Natural killer cell (primary cell): ENCODE results near the gene UNK. TPM values are rescaled to one million over a fixed set of nuclear protein-coding genes. Genes with fewer than 3 reads are reported as not detected.

Experiments used
- ATAC-seq, 3 donors: fragments of 150-1000 bp in 2 of 3; fragments of 200-7000 bp in 1 of 3; cut with Tn5 transposase; 1 replicate in 1 of 3; 2 replicates in 2 of 3; pipeline ENCODE4 v1.10.0; 2021; ENCODE audit warnings: mild to moderate bottlenecking in 2 of 3, moderate library complexity in 2 of 3
- DNase-seq, 2 donors: peaks; one replicate each; pipeline versions ENCODE4 v3.0.0 to v3.0.0-alpha.2; 2013 to 2021; ENCODE audit warnings: mixed read lengths in 1 of 2
- H3K27ac ChIP-seq: one replicate; pipeline ENCODE4 v1.5.1; 2013; ENCODE audit warnings: mild to moderate bottlenecking, low read length
- H3K27me3 ChIP-seq: one replicate; pipeline ENCODE4 v1.6.1; 2013; ENCODE audit warnings: low read length; ENCODE audit not compliant: control insufficient read depth, insufficient read depth
- H3K36me3 ChIP-seq: one replicate; pipeline ENCODE4 v1.6.1; 2013; ENCODE audit warnings: low read length; ENCODE audit not compliant: control insufficient read depth, insufficient read depth
- H3K4me1 ChIP-seq: one replicate; pipeline ENCODE4 v1.6.1; 2013; ENCODE audit warnings: low read length; ENCODE audit not compliant: control insufficient read depth, insufficient read depth
- H3K4me3 ChIP-seq: one replicate; pipeline ENCODE4 v1.5.1; 2013; ENCODE audit warnings: low read length
- H3K9me3 ChIP-seq: one replicate; pipeline ENCODE4 v1.6.1; 2013; ENCODE audit warnings: low read length; ENCODE audit not compliant: control insufficient read depth, insufficient read depth
- H3K27ac Mint-ChIP-seq, 2 donors: one replicate each; pipeline ENCODE4 v1.8.0; 2022; ENCODE audit warnings: mild to moderate bottlenecking in 2 of 2, mixed read lengths in 2 of 2, moderate library complexity in 1 of 2
- H3K27me3 Mint-ChIP-seq, 2 donors: one replicate each; pipeline ENCODE4 v1.8.0; 2022; ENCODE audit warnings: low read depth in 2 of 2, mixed read lengths in 2 of 2
- H3K36me3 Mint-ChIP-seq: one replicate; pipeline ENCODE4 v1.8.0; 2022; ENCODE audit warnings: mixed read lengths
- H3K4me1 Mint-ChIP-seq, 2 donors: one replicate each; pipeline ENCODE4 v1.8.0; 2022; ENCODE audit warnings: mixed read lengths in 2 of 2
- H3K4me3 Mint-ChIP-seq: one replicate; pipeline ENCODE4 v1.8.0; 2022; ENCODE audit warnings: mild to moderate bottlenecking, moderate library complexity, mixed read lengths
- H3K9me3 Mint-ChIP-seq, 2 donors: one replicate each; pipeline ENCODE4 v1.8.0; 2022; ENCODE audit warnings: mixed read lengths in 2 of 2
- WGBS: methylation state at CpG from one replicate; pipeline ENCODE4 v1.1.7; 2013; ENCODE audit warnings: missing lambda C conversion rate; ENCODE audit not compliant: insufficient coverage; 5-methylcytosine and 5-hydroxymethylcytosine counted together
- intact Hi-C: fragments of 100-400 bp; cut with micrococcal nuclease; formaldehyde crosslinking; loops from one replicate; pipeline ENCODE4 v1.14.2; 2022
- total RNA-seq, 4 donors: library from RNA; stranded (reverse); fragments of 120-200 nt in 1 of 4; gene quantifications; one replicate each; pipeline versions ENCODE4 v1.2.3 to v1.2.4, GENCODE V29; 2013 to 2022
- TF ChIP-seq, protein P1 (sequence below): fragments of 200-600 bp; IDR thresholded peaks from one replicate; pipeline ENCODE4 v1.8.0; 2022; ENCODE audit warnings: antibody characterized with exemption

UNK gene
- total RNA-seq, 3 donors from 2014 or later (not counting 1 experiment from before 2014, with no cell fraction given): 44.2 to 51.3 (median 44.5) TPM

- Histone ChIP-seq H3K27me3 (no peaks in the 10 kb centered on the region), H3K27ac (no peak overlapping the region), H3K9me3 (no peaks in the 10 kb centered on the region), H3K4me1 (no peaks in the 10 kb centered on the region), H3K36me3 (peaks cover 72% of the 10 kb centered on the region), H3K4me3 (no peak overlapping the region)
- ATAC-seq (no peak), DNase-seq (no peak)
- no peaks in the 10 kb centered on the region for H3K9me3 Mint-ChIP-seq
- no peaks in the 10 kb centered on the region for H3K36me3 Mint-ChIP-seq
- H3K4me3 Mint-ChIP-seq: no peak overlapping the region
- H3K27me3 Mint-ChIP-seq: no peaks in the 10 kb centered on the region
- WGBS: 82% methylated on average over 6 of the region's 6 CpGs
- TF ChIP-seq, protein P1, sequence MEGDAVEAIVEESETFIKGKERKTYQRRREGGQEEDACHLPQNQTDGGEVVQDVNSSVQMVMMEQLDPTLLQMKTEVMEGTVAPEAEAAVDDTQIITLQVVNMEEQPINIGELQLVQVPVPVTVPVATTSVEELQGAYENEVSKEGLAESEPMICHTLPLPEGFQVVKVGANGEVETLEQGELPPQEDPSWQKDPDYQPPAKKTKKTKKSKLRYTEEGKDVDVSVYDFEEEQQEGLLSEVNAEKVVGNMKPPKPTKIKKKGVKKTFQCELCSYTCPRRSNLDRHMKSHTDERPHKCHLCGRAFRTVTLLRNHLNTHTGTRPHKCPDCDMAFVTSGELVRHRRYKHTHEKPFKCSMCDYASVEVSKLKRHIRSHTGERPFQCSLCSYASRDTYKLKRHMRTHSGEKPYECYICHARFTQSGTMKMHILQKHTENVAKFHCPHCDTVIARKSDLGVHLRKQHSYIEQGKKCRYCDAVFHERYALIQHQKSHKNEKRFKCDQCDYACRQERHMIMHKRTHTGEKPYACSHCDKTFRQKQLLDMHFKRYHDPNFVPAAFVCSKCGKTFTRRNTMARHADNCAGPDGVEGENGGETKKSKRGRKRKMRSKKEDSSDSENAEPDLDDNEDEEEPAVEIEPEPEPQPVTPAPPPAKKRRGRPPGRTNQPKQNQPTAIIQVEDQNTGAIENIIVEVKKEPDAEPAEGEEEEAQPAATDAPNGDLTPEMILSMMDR: no peak
- no peak overlapping the region for H3K27ac Mint-ChIP-seq
- intact Hi-C loops: no loop called here
- H3K4me1 Mint-ChIP-seq: no peaks in the 10 kb centered on the region
Measured at GRCh38 chr17:75814021-75814395, 29.4 kb downstream of the UNK start.

- DNase-seq: no peak
- no peaks in the 10 kb centered on the region for H3K9me3 Mint-ChIP-seq
- no peaks in the 10 kb centered on the region for H3K27me3 Mint-ChIP-seq
- H3K36me3 ChIP-seq: peaks cover 77% of the 10 kb centered on the region
- intact Hi-C loops: no loop called here
- H3K4me1 Mint-ChIP-seq: no peaks in the 10 kb centered on the region
- no peak overlapping the region for H3K27ac Mint-ChIP-seq
- H3K4me3 ChIP-seq: no peak overlapping the region
- WGBS: 97% methylated on average over 13 of the region's 13 CpGs
- no peaks in the 10 kb centered on the region for H3K27me3 ChIP-seq
- TF ChIP-seq, protein P1: no peak
- no peak overlapping the region for H3K27ac ChIP-seq
- H3K9me3 ChIP-seq: no peaks in the 10 kb centered on the region
- H3K4me1 ChIP-seq: no peaks in the 10 kb centered on the region
- H3K4me3 Mint-ChIP-seq: no peak overlapping the region
- no peaks in the 10 kb centered on the region for H3K36me3 Mint-ChIP-seq
- no peak for ATAC-seq
Measured at GRCh38 chr17:75814900-75815373, 30.3 kb downstream of the UNK start.

DNA sequence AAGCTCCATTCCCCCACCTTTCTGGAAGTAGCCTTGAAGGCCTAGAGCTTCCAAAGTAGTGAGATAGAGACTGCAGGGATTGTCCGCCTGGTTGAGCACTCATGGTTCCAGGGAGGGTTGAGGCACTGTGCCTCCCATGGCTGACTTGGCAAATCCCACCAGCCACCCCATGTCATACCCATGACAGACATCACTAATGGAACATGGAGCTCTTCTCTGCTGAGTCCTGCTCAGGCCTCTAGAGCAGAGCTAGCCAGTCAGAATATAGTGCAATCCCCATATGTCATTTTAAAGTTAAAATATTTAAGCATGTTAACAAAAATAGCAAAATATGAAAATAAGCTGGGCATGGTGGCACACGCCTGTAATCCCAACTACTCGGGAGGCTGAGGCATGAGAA is 30.8 kb downstream of the UNK start:
- ATAC-seq (no peak), DNase-seq (no peak)
- H3K4me3 Mint-ChIP-seq: no peak overlapping the region
- Histone ChIP-seq H3K36me3 (peaks cover 77% of the 10 kb centered on the region), H3K9me3 (no peaks in the 10 kb centered on the region), H3K4me1 (no peaks in the 10 kb centered on the region), H3K4me3 (no peak overlapping the region), H3K27me3 (no peaks in the 10 kb centered on the region), H3K27ac (no peak overlapping the region)
- H3K9me3 Mint-ChIP-seq: no peaks in the 10 kb centered on the region
- TF ChIP-seq, protein P1: no peak
- intact Hi-C loops: no loop called here
- H3K27me3 Mint-ChIP-seq: no peaks in the 10 kb centered on the region
- no peaks in the 10 kb centered on the region for H3K36me3 Mint-ChIP-seq
- no peak overlapping the region for H3K27ac Mint-ChIP-seq
- H3K4me1 Mint-ChIP-seq: no peaks in the 10 kb centered on the region
- 95% methylated on average over 3 of the region's 3 CpGs for WGBS

DNA sequence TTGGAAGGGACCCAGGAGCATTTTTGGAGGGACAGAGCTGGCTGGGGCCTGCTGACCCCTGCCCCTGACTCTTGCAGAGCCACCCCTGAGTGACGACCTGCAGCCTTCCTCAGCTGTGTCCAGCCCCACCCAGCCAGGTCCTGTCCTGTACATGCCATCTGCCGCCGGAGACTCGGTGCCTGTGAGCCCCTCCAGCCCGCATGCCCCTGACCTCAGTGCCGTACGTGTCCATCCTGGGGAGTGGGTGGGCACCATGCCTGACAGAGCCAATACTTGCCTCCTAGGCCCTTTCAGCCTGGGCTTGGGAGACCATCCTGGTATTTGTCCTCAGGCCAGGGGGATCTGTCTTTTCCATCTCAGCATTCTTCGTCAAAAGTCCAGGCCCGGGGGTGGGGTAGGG is 32.1 kb downstream of the UNK start:
- peaks cover 0 to 6% of the 10 kb centered on the region in 2 donors for H3K4me1 Mint-ChIP-seq
- DNase-seq: no peak
- no peaks in the 10 kb centered on the region for H3K27me3 Mint-ChIP-seq
- intact Hi-C loops: no loop called here
- H3K4me3 ChIP-seq: no peak overlapping the region
- 98% methylated on average over 9 of the region's 9 CpGs for whole genome bisulfite sequencing
- H3K36me3 ChIP-seq: peaks cover 84% of the 10 kb centered on the region
- TF ChIP-seq, protein P1: no peak
- no peak overlapping the region for H3K27ac ChIP-seq
- no peaks in the 10 kb centered on the region for H3K9me3 ChIP-seq
- no peaks in the 10 kb centered on the region for H3K9me3 Mint-ChIP-seq
- H3K27ac Mint-ChIP-seq: no peak overlapping the region
- H3K36me3 Mint-ChIP-seq: no peaks in the 10 kb centered on the region
- H3K27me3 ChIP-seq: no peaks in the 10 kb centered on the region
- H3K4me1 ChIP-seq: peaks cover 6% of the 10 kb centered on the region
- ATAC-seq: no peak
- no peak overlapping the region for H3K4me3 Mint-ChIP-seq
